Smooth muscle cell (in vitro differentiated cells): ENCODE results near the gene NOD1. TPM values are rescaled to one million over a fixed set of nuclear protein-coding genes. Genes with fewer than 3 reads are reported as not detected.
A peak's percentile ranks its signal among the peaks of the same experiment; 100 is the strongest.

Source experiments
- DNase-seq: peaks from one replicate; lab custom pipeline; 2025; ENCODE audit not compliant: unreplicated experiment; lab: John Stamatoyannopoulos, UW
- H2AFZ ChIP-seq: fragments of 200-600 bp; sonication (generic); 2 replicates; pipeline ENCODE4 v1.6.0; 2016; ENCODE audit warnings: antibody characterized with exemption, low read depth, mild to moderate bottlenecking
- H3F3A ChIP-seq: fragments of 200-600 bp; sonication (generic); 2 replicates; pipeline ENCODE4 v1.6.0; 2017; ENCODE audit warnings: antibody characterized with exemption, low read depth
- H3K27ac ChIP-seq: fragments of 200-600 bp; sonication (generic); 2 replicates; pipeline ENCODE4 v1.5.1; 2016; ENCODE audit warnings: low read depth, mild to moderate bottlenecking
- H3K27me3 ChIP-seq: fragments of 200-600 bp; sonication (generic); 2 replicates; pipeline ENCODE4 v1.6.1; 2016; ENCODE audit warnings: low read depth, mild to moderate bottlenecking
- H3K36me3 ChIP-seq: fragments of 200-600 bp; sonication (generic); 2 replicates; pipeline ENCODE4 v1.5.1; 2016; ENCODE audit warnings: low read depth
- H3K4me1 ChIP-seq: fragments of 200-600 bp; sonication (generic); 2 replicates; pipeline ENCODE4 v1.5.1; 2016; ENCODE audit warnings: low read depth
- H3K4me2 ChIP-seq: fragments of 200-600 bp; sonication (generic); 2 replicates; pipeline ENCODE4 v1.6.0; 2016; ENCODE audit warnings: mild to moderate bottlenecking
- H3K4me3 ChIP-seq: fragments of 200-600 bp; sonication (generic); 2 replicates; pipeline ENCODE4 v1.5.1; 2016; ENCODE audit warnings: mild to moderate bottlenecking
- H3K79me2 ChIP-seq: fragments of 200-600 bp; sonication (generic); 2 replicates; pipeline ENCODE4 v1.6.0; 2016; ENCODE audit warnings: low read depth, mild to moderate bottlenecking
- H3K9ac ChIP-seq: fragments of 200-600 bp; sonication (generic); 2 replicates; pipeline ENCODE4 v1.6.0; 2016; ENCODE audit warnings: low read depth
- H3K9me3 ChIP-seq: fragments of 200-600 bp; sonication (generic); replicated peaks from 2 replicates; pipeline ENCODE4 v1.5.1; 2016; ENCODE audit warnings: low read depth
- H4K20me1 ChIP-seq: fragments of 200-600 bp; sonication (generic); 2 replicates; pipeline ENCODE4 v1.6.0; 2016; ENCODE audit warnings: low read depth
- WGBS: methylation state at CpG from one replicate; pipeline ENCODE4 v1.1.7; 2016; ENCODE audit warnings: low lambda C conversion rate; 5-methylcytosine and 5-hydroxymethylcytosine counted together
- polyA plus RNA-seq: library from polyadenylated mRNA; unstranded; fragments of >200 nt; fragmentation: Nextera tagmentation; extraction: Ambion mirVana; gene quantifications from 2 replicates; pipeline ENCODE4 v1.2.1, GENCODE V29; 2016
- total RNA-seq: library from RNA; depleted of rRNA; stranded (reverse); fragments of >200 nt; gene quantifications from 2 replicates; pipeline ENCODE4 v1.2.3, GENCODE V29; 2014
- TF ChIP-seq, protein P1 (sequence below): fragments of 200-600 bp; sonication (generic); IDR thresholded peaks from 2 replicates; pipeline ENCODE4 v1.5.1; 2017; ENCODE audit warnings: borderline replicate concordance, mild to moderate bottlenecking, antibody characterized with exemption; ENCODE audit not compliant: insufficient read depth, poor library complexity, severe bottlenecking

The NOD1 gene
- total and polyA plus RNA-seq, 2 experiments from 2014 or later = 8.6 to 10.5 TPM

DNA sequence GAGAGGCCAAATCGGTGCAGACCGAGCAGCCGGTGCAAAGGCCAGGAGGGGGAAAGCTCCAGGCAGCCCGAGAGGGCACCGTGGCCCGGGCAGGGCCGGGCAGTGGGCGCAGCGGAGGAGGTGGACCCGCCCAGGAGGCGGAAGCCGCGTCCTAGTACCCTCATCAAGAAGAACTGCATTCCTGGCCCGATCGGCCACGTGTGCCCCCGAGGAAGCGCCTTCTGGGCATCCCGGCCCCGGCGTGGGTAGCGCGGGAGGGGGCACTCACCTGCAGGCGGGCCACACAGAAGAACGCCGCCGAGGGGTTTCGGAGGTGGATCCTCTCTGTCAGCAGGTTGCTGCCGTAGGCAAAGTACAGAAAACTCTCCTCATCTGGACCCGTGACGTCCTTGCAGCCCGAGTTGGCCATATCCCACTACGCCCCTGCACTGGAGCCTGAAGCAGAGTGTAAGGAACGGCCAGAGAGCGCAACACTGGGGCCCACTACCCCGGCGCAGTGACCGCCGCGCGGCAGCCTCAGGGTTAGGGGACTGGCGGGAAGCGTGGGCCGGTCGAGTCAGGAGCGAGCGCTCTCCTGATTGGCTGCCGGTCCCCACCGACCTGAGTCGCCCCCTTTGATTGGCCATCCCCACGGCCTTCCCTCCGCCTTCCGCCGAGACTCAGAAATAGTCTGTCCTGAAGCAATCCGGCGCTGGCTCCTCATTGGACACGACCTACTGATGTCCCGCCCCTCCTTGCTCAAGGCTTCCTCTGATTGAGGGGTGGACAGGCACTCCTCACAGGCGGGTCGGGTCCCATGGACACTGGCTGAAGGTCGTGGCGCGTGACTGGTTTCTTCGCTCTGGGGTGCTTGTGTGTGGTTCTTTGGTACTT, 26.0 kb upstream of the NOD1 start, which contains the start of gene GGCT:
GGCT (minus strand) TSS at position 529 of the 873 bp plus-strand sequence; CDS start at position 409, 120 bp downstream.
- Histone ChIP-seq H3F3A (no peaks in the 10 kb centered on the region), H3K4me1 (peaks cover 9% of the 10 kb centered on the region), H3K79me2 (peaks cover 37% of the 10 kb centered on the region), H3K9ac (peak within 1 kb of the TSS; percentile 83), H3K27me3 (no peaks in the 10 kb centered on the region), H3K36me3 (no peaks in the 10 kb centered on the region), H2AFZ (peak within 1 kb of the TSS; percentile 77), H3K4me2 (peak within 1 kb of the TSS; percentile 96), H3K4me3 (peak within 1 kb of the TSS; percentile 73), H3K27ac (peak within 1 kb of the TSS; percentile 22), H3K9me3 (no peaks in the 10 kb centered on the region), H4K20me1 (peaks cover 12% of the 10 kb centered on the region)
- DNase-seq = peak; percentile 83
- TF ChIP-seq, protein P1, sequence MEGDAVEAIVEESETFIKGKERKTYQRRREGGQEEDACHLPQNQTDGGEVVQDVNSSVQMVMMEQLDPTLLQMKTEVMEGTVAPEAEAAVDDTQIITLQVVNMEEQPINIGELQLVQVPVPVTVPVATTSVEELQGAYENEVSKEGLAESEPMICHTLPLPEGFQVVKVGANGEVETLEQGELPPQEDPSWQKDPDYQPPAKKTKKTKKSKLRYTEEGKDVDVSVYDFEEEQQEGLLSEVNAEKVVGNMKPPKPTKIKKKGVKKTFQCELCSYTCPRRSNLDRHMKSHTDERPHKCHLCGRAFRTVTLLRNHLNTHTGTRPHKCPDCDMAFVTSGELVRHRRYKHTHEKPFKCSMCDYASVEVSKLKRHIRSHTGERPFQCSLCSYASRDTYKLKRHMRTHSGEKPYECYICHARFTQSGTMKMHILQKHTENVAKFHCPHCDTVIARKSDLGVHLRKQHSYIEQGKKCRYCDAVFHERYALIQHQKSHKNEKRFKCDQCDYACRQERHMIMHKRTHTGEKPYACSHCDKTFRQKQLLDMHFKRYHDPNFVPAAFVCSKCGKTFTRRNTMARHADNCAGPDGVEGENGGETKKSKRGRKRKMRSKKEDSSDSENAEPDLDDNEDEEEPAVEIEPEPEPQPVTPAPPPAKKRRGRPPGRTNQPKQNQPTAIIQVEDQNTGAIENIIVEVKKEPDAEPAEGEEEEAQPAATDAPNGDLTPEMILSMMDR = no peak
- 4% methylated on average over 64 of the region's 64 CpGs for WGBS

DNA sequence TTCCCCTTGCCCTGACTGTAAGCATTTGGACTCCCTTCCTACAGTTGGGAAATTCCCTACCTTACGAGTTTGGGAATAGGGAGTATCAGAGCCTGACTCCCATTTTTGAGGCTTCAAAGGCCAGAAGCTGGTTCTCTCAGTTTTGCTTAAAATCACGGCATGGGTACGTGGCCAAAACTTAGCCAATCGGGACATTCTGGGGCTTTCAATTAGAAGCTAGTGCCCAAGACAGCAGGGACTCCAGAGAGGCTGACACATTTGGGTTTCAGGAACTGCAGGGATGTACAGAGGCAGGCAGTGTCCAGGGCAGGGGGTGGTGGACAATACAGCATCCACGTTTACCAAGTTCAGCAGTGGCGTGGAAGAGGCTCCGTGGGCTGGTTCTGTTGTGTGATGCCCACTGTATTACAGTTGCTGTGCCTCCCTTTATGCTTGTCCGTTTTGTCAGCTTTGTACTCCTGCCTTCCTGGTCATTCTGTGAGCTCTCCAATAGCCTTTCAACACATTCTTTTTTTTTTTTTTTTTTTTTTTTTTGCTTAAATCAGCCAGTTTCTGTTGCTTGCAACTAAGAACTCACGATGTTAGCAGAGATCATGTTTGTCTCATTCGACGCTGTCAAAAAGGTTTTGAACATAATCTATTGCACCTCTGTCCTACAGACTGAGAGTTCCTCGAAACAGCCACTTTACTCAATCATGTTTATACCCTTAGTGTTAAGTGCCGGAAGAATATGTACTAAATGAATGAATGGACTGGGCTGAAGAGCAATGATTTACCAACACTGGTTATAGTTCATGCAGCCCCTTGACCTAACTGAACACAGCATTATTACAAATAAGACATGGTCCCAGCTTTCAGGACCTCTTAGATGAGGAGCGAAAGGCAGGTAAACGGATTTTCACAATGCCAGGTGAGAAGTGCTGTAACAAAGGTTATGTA, 25.0 kb upstream of the NOD1 start:
- H3K36me3 ChIP-seq = no peaks in the 10 kb centered on the region
- peak overlapping the region; percentile 73 for H3K4me3 ChIP-seq
- peaks cover 37% of the 10 kb centered on the region for H3K79me2 ChIP-seq
- H3K27ac ChIP-seq = no peak overlapping the region
- H3F3A ChIP-seq = no peaks in the 10 kb centered on the region
- H3K4me2 ChIP-seq = peak overlapping the region; percentile 96
- TF ChIP-seq, protein P1 = no peak
- peaks cover 9% of the 10 kb centered on the region for H3K4me1 ChIP-seq
- peaks cover 12% of the 10 kb centered on the region for H4K20me1 ChIP-seq
- no peaks in the 10 kb centered on the region for H3K9me3 ChIP-seq
- H3K27me3 ChIP-seq = no peaks in the 10 kb centered on the region
- H3K9ac ChIP-seq = peak overlapping the region; percentile 83
- DNase-seq = no peak
- peak overlapping the region; percentile 67 for H2AFZ ChIP-seq
- 66% methylated on average over 15 of the region's 15 CpGs for WGBS

DNA sequence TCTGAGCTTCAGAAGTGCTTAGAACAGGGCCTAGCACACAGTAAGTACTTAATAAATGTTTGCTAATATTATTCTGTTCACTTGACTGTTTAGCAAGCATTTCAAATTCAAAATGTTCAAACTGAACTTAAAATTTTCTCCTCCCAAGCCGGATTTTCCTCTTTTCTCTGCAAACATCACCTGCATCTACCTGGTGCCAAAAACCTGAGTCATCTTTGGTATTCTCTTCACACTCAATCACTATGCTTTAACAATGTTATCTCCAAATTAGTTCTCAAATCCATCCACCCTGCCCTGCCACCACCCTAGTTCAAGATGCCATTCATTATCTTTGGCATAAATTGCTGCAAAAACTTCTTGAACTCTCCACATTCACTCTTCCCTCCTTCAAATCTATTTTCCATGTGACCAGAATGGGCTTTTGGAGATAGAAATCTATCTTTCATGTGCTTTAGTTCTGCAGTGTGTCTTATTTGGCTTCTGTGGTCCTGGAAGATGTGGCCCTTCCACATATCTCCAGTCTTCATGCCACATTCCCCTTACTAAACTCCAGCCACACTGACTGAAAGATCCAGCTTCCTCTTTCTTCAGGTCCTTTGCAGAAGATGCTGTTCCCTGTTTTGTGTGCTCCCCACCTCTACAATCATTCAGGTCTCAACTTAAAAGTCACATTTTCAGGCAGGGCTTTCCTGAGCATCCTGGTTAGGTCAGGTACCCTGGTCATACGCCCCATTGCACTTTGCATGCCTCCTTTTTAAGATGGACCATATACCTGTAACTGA, 24.1 kb upstream of the NOD1 start:
- Histone ChIP-seq H3K9me3 (no peaks in the 10 kb centered on the region), H3K36me3 (no peaks in the 10 kb centered on the region), H3K27me3 (no peaks in the 10 kb centered on the region), H3K9ac (no peak overlapping the region), H3K4me2 (no peak overlapping the region), H3K4me1 (peaks cover 9% of the 10 kb centered on the region), H4K20me1 (peaks cover 12% of the 10 kb centered on the region), H3K27ac (peak overlapping the region; percentile 16), H3K4me3 (no peak overlapping the region), H2AFZ (no peak overlapping the region), H3K79me2 (peaks cover 37% of the 10 kb centered on the region), H3F3A (no peaks in the 10 kb centered on the region)
- TF ChIP-seq, protein P1 = no peak
- no peak for DNase-seq
- 93% methylated on average over 2 of the region's 2 CpGs for WGBS
